Measurements from ENCODE around the gene ACADS.

Gene ACADS

GRCh38 chr12:120703311-120703942 is 22.2 kb upstream of the ACADS start:
- Histone ChIP-seq H3K4me3 (ENCODE audit: low read depth, low read length) (no peak overlapping the region), H3K4me1 (ENCODE audit: control insufficient read depth, insufficient read depth, low read length) (no peaks in the 10 kb centered on the region), H3K36me3 (ENCODE audit: control insufficient read depth in 2 of 2, insufficient read depth in 1 of 2, low read length in 2 of 2) (peaks cover 22 to 57% of the 10 kb centered on the region in 2 experiments), H3K9me3 (ENCODE audit: control insufficient read depth, insufficient read depth, low read depth, low read length) (no peaks in the 10 kb centered on the region), H3K27ac (ENCODE audit: extremely low read depth, low read depth, low read length) (no peak overlapping the region)
- TF ChIP-seq ZNF174 (tag by site-specific recombination; IDR thresholded peaks at IDR 0.05) (no peak), ZBTB6 (tag by site-specific recombination; IDR thresholded peaks at IDR 0.05) (no peak), ZNF544 (tag by site-specific recombination; IDR thresholded peaks at IDR 0.05) (no peak), GLIS1 (tag by site-specific recombination; IDR thresholded peaks at IDR 0.05) (no peak), SP7 (tag by site-specific recombination; IDR thresholded peaks at IDR 0.05) (no peak), ZNF114 (tag by site-specific recombination; IDR thresholded peaks at IDR 0.05) (no peak)
- POLR2A ChIA-PET = no interaction called here
- CTCF ChIA-PET = interaction anchor here (0.6 to 1.3 kb wide), 3 partner anchors 62 to 393 kb away, joined by 3 to 5 read pairs (median 3); no protein-coding TSS in a partner anchor

- no peak for TF ChIP-seq ZNF423 (tag by site-specific recombination; IDR thresholded peaks at IDR 0.05)
- TF ChIP-seq KLF10 (tag by site-specific recombination; IDR thresholded peaks at IDR 0.05) = no peak
- TF ChIP-seq ZNF692 (tag by site-specific recombination; IDR thresholded peaks at IDR 0.05) = peak; percentile 60
- TF ChIP-seq ZFP69B (tag by site-specific recombination; IDR thresholded peaks at IDR 0.05) = 0 out of 2 replicates have a peak, but pooled peaks have one; percentile 31
- Histone ChIP-seq H3K4me1 (ENCODE audit: control insufficient read depth, insufficient read depth, low read length) (peaks cover 3% of the 10 kb centered on the region; the same call in 1 of the 2 replicates), H3K4me3 (ENCODE audit: low read depth, low read length) (no peak overlapping the region), H3K9me3 (ENCODE audit: control insufficient read depth, insufficient read depth, low read depth, low read length) (no peaks in the 10 kb centered on the region), H3K36me3 (ENCODE audit: control insufficient read depth in 2 of 2, insufficient read depth in 1 of 2, low read length in 2 of 2) (peaks cover 10 to 36% of the 10 kb centered on the region in 2 experiments), H3K27ac (ENCODE audit: extremely low read depth, low read depth, low read length) (no peak overlapping the region)
- ChIA-PET CTCF (no interaction called here), POLR2A (no interaction called here)
Observed at GRCh38 chr12:120705618-120706017, 20.0 kb upstream of the ACADS start.

GRCh38 chr12:120706029-120706428 is 19.6 kb upstream of the ACADS start:
- CTCF ChIA-PET = no interaction called here
- H3K4me3 ChIP-seq (ENCODE audit: low read depth, low read length) = no peak overlapping the region
- H3K4me1 ChIP-seq (ENCODE audit: control insufficient read depth, insufficient read depth, low read length) = peaks cover 3% of the 10 kb centered on the region; the same call in 1 of the 2 replicates
- POLR2A ChIA-PET = no interaction called here
- H3K9me3 ChIP-seq (ENCODE audit: control insufficient read depth, insufficient read depth, low read depth, low read length) = no peaks in the 10 kb centered on the region
- no peak overlapping the region for H3K27ac ChIP-seq (ENCODE audit: extremely low read depth, low read depth, low read length)
- TF ChIP-seq PRDM1 (tag by site-specific recombination; IDR thresholded peaks at IDR 0.05) (peak; percentile 95), PRDM2 (tag by site-specific recombination; IDR thresholded peaks at IDR 0.05; ENCODE audit: borderline replicate concordance) (no peak)
- peaks cover 10 to 31% of the 10 kb centered on the region in 2 experiments; a peak in 2 of 3 replicates for H3K36me3 ChIP-seq (ENCODE audit: control insufficient read depth in 2 of 2, insufficient read depth in 1 of 2, low read length in 2 of 2)

All from HEK293 (cell line).